HG03457 (cell line): ENCODE measurements around the gene DPF3.

ENCODE experiments used
- ATAC-seq: cut with Tn5 transposase; IDR thresholded peaks from one replicate; pipeline ENCODE4 v1.9.1; 2021; ENCODE audit warnings: moderate number of reproducible peaks; ENCODE audit not compliant: unreplicated experiment

The DPF3 gene

DNA sequence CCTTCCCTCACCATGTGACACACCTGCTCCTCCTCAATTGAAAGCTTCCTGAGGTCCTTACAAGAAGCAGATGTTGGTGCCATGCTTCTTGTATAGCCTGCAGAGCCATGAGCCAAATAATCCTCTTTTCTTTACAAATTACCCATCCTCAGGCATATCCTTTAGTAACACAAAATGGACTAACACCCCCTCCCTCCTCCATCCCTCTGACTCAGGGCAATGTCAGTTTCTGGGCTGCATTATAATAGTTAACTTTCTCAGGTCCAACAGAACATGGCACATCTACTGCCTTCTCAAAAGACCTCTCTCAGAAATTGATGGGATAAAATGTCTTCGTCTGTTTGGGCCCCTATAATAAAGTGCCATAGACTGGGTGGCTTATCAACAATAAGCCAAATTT, 287.0 kb downstream of the DPF3 start:
- no peak for ATAC-seq

GRCh38 chr14:72605921-72606220, 288.0 kb downstream of the DPF3 start:
- no peak for ATAC-seq

DNA sequence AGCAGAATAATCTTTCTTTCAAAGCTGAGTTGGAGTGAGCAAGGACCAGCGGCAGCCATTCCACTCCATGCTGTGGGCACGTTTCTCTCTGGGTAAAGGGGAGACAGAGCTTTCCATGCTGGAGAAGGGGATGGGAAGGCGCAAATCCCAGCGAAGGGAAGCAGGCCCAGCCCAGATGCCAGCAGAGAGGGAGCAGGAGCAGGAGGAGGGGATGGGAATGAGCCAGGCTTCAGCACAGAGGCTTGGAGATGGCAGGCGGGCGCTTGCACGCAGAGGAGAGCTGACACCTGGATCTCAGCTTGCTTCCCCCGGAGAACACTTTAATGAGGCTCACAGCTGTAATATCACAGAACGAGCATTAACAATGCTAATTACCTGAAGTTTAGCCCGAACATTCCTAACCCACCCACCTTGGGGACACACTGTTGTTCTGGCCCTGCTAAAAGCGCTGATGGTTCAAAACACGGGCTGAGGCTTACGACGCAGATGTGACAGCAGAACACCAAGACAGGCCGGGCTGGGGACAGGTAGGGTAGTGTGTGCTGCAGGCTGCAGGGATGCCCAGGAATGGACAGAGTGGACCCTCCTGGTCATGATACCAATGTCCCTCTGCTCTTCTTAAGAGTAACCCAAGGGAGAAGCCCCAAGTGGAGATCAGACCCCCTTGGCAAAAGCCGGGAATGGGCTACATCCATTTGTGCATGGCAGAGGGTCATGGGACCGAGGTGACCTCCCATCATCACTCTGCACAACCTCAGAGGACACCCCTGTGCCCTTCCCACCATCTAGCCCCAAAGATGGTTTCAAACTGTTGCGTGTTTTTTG, 288.6 kb downstream of the DPF3 start:
- ATAC-seq: no peak

DNA sequence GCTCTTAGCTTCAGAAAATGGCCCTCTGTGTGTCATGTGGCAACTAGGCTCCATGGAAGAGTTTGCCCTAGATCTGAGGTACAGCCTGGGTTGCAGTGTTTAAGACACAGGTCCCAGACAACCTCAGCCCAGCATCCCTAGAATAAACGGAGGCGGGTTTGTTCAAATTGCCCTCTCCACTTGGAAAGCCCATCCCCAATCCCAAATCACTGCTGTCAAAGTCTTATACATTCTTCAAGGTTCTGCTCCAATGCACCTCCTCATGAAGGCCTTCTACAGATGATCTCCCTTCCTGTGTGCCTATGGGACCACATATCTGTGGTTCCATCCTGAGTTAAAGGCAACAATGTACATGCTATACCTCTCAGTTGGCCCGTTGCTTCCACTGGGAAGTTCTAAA, 289.8 kb downstream of the DPF3 start:
- ATAC-seq: no peak

DNA sequence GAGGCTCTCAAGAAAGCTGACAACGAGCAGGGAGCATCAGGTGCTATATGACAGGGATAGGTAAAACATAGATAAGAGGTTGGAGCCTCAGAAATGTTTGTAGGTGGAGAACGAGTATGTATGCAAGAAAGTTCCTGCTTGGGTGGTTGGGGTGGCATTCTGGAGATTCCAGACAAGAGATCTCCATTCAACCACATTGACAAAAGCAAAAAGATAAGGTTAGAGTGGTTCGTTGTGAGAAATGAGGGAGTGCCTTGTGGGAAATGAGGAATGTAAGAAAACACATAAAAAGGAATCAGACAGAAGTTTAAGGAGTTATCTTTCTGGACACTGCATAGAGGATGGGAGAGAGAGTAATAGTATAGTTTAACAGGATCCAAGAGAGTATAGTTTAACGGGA, 290.3 kb downstream of the DPF3 start:
- ATAC-seq: no peak

DNA sequence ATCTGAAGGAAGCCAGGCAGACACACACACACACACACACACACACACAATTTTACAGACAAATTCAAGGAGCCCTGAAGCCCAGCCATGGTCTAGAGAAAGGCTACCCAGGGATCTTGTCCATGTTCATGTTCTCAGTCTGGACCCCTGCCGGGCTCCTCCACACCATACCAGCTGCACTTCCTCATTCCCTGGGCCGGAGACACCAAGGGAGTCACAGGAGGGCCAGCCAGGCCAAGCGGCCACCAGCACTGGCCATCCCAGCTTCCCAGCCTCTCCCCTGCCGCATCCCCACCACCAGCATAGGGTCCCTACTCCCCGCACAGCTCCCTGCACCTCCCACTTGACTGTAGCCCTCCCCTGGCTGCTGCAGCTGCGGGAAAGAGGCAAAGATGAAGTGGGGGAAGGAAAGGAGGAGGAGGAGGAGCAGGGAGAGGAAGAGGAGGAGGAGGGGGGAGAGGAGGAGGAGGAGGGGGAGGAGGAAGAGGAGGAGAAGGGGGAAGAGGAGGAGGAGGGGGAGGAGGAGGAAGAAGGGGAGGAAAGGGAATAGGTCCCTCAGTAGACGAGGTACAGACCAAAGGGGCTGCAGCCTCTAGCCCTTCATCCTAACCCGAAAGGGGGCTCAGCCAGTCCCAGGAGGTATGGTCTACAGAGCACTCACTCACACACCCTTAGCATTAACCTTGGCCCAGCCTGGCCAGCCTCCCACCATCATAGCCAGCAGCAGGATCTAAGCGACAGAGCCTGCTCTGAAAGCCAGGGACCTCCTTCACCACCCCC, 293.2 kb downstream of the DPF3 start:
- ATAC-seq: no peak

- no peak for ATAC-seq
Observed at GRCh38 chr14:72599579-72600470, 294.1 kb downstream of the DPF3 start.

DNA sequence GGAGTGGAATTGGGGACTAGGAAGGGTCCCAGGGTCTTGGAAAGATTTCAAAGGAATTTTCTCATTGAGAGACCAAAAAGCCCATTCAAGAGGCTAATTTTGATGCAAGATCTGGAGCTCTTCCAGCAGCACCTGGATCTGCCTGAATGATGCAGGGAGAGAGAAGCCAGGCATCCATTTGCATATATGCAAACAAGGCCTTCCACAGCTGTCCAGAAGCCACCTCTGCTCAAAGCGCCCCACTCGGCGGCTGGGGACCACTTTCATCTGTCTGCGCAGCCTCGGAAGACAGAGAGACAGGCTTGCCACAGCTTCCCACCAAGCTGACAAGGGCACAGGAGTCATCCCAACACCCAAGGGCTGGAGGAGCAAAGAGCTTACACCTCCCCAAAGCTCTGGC, 295.6 kb downstream of the DPF3 start:
- ATAC-seq: no peak

- ATAC-seq: no peak
Observed at GRCh38 chr14:72597252-72598233, 296.4 kb downstream of the DPF3 start.

DNA sequence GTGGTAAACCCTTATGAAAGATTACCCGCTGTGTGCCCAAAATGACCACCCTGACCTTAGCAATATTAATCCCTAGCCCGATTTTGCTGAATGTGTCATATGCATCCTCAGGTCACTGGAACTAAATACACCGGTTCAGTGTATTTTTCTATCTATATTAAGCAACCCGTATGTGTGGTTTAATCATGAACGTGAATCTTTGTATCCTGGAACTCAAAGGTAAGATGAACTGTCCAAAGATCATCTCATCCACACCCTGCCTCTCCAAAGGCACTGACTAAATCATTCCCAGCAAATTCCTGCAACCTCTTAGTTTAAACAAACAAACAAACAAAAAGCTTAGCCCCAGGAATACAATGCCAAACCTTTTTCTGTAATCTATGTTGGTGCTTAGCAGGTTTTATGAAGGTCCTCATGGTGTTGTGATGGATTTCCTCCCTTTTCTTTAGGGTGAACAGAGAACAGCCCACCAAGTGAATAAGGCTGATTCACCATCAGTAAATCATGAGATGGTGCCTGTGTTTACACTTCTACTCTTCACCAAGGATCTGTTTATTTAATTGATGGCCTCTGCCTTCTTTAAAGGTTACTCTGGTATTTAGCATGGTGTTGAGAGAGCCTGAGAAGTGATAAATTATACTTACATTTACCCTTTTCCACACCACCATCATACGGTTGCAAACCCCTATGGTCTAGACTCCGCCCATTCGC, 298.6 kb downstream of the DPF3 start:
- no peak for ATAC-seq

- peak; percentile 73 for ATAC-seq
Observed at GRCh38 chr14:72594099-72594901, 299.6 kb downstream of the DPF3 start.

DNA sequence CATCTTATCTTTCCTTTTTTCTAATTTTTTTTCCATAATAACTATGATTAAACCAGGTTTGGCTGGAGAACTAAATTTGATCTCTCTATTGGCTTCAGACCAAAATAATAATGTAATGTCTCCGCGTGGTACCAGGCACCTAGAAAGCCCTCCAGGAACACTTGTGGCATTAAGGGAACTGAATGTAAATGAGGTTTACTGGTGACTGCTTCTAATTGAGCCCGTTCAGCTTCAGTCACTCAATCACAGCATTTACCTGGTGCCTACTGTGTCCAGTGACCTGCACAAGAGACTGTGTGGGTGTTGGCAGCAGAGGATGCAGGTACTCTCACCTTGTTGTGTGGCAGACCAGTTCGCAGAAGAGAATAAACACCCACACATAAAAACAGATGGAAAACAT, 302.5 kb downstream of the DPF3 start:
- no peak for ATAC-seq

DNA sequence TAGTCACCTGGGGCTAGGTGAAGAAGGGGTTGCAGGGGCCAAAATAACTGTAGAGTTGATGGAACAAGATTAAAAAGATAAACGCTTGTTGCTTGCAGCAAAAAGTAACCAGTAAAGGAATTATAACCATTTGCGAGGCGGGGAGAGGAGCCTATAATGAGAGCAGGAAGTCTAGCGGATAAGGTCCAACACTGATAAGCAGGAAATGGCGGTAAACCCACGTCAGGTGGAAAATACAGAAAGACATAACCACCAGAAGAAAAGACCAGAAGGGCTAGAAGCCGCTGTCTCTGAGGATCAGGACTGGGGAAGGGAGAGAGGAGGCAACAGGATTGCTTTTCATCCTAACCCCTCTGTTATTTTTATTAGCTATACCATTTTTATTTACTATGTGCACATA, 303.3 kb downstream of the DPF3 start:
- ATAC-seq: no peak

DNA sequence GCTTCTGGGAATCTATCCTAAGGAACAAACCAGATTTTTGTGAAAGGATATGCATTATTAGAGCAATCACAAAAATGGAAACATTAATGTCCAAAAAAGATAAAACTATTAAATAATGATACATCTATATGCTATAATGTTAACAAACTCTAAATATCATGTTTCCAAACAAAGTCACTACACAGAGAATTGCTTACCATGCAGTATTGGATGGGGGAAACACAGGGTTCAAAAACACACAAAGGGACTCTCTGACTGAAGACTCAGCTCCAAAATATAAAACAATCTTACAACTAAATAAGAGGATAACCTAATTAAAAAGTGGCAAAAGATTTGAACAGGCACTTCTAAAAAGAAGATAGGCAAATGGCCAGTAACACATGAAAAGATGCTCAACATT, 304.2 kb downstream of the DPF3 start:
- ATAC-seq: no peak

DNA sequence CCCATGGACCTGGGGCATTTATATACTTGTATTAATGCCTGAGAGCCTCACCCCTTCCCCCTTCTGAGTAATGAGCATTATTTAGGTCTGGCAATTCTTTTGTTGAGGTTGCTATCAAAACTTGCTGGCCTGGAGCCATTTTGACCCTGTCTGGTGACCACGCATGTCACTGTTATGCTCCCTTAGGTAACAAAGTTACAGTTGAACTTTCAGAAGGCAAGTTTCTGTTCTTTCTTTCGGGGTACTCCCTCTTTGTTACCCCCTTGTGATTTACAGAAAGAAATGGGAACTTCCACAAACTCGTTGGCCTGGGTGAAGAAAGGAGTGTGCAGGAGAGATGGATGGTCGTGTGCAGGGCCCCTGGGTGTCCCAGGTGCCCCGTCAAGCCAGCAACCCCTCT, 305.4 kb downstream of the DPF3 start:
- ATAC-seq: no peak

GRCh38 chr14:72583316-72584272, 310.3 kb downstream of the DPF3 start:
- no peak for ATAC-seq

GRCh38 chr14:72582582-72582981, 311.3 kb downstream of the DPF3 start:
- no peak for ATAC-seq

DNA sequence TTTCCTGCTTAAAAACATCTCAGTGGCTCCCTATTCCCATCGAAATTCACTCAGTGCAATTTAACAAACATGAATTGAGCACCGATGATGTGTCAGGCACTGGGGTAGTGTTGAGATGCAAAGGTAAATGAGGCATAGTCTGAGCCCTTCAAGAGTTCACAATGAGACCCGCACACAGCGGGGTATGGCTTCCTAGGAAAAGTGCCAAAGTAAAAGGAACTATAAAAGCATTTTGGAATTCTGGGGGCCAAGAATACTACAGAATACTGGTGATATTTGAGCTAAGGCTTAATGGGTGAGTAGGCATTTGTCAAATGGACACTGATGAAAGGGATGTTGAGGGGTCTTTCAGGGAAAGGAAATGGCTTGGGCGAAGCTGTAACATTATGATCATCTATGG, 315.4 kb downstream of the DPF3 start:
- no peak for ATAC-seq
